K562 (cell line): Measurements from ENCODE around the gene TP53RK. TPM values are rescaled to one million over a fixed set of nuclear protein-coding genes. Genes with fewer than 3 reads are reported as not detected.

Experiments used
- BDP1 ChIP-seq: IDR thresholded peaks from 3 replicates; pipeline ENCODE4 v1.6.1; 2011; ENCODE audit not compliant: insufficient read length, insufficient read depth
- CHD1 ChIP-seq: fragments of 200-600 bp; sonication (generic); IDR thresholded peaks from one replicate; pipeline ENCODE4 v1.6.1; 2012; ENCODE audit warnings: mild to moderate bottlenecking, moderate library complexity, low read length, inconsistent platforms
- DACH1 ChIP-seq: fragments of 450-650 bp; IDR thresholded peaks from 2 replicates; pipeline ENCODE4 v1.6.1; 2018; ENCODE audit not compliant: partially characterized antibody
- ELK1 ChIP-seq: sonication (generic); formaldehyde crosslinking; IDR thresholded peaks from 2 replicates; pipeline ENCODE4 v1.8.1; 2022; ENCODE audit warnings: missing genetic modification reagents
- FOXJ3 ChIP-seq: sonication (generic); formaldehyde crosslinking; IDR thresholded peaks from 2 replicates; pipeline ENCODE4 v1.4.0; 2020; ENCODE audit warnings: mild to moderate bottlenecking, missing genetic modification reagents
- HDAC3 ChIP-seq: fragments of 450-650 bp; IDR thresholded peaks from 2 replicates; pipeline ENCODE4 v1.6.1; 2018; ENCODE audit warnings: borderline replicate concordance, mild to moderate bottlenecking, moderate library complexity; ENCODE audit not compliant: partially characterized antibody
- MTF1 ChIP-seq: fragments of 250-450 bp; sonication (Bioruptor Pico); IDR thresholded peaks from 2 replicates; pipeline ENCODE4 v1.9.0; 2021; ENCODE audit warnings: moderate library complexity, mild to moderate bottlenecking, inconsistent platforms, borderline replicate concordance
- NCOA1 ChIP-seq: fragments of 450-650 bp; IDR thresholded peaks from 2 replicates; pipeline ENCODE4 v1.6.1; 2016; ENCODE audit warnings: low read depth
- PKNOX1 ChIP-seq: fragments of 450-650 bp; IDR thresholded peaks from 2 replicates; pipeline ENCODE4 v1.6.1; 2016
- RB1 ChIP-seq: fragments of 450-650 bp; IDR thresholded peaks from 2 replicates; pipeline ENCODE4 v1.6.1; 2017; ENCODE audit warnings: low read depth, mild to moderate bottlenecking
- SIN3A ChIP-seq, 2 experiments: fragments of 150-350 bp in 1 of 2; IDR thresholded peaks; 2 replicates each; pipeline ENCODE4 v1.6.1; 2011 to 2016; ENCODE audit warnings: borderline replicate concordance in 2 of 2, low read depth in 2 of 2, low read length in 2 of 2, mild to moderate bottlenecking in 2 of 2, moderate library complexity in 2 of 2; ENCODE audit not compliant: control insufficient read depth in 1 of 2
- SMARCB1 ChIP-seq: IDR thresholded peaks from 2 replicates; pipeline ENCODE4 v1.6.1; 2011; ENCODE audit warnings: improper control_type of control experiment, low read depth; ENCODE audit not compliant: insufficient read length
- SRF ChIP-seq, 2 experiments: fragments of 250-450, 450-650 bp in 1 of 2; sonication (Bioruptor Pico) in 1 of 2; sonication (generic) in 1 of 2; formaldehyde crosslinking; IDR thresholded peaks; 2 replicates each; pipeline versions ENCODE4 v1.5.0 to v1.5.1; 2020 to 2022; ENCODE audit warnings: mild to moderate bottlenecking in 1 of 2, missing genetic modification reagents in 1 of 2
- STAT5B ChIP-seq: fragments of 250-450 bp; sonication (Bioruptor Pico); IDR thresholded peaks from 2 replicates; pipeline ENCODE4 v1.8.0; 2021; ENCODE audit warnings: mild to moderate bottlenecking, inconsistent platforms
- TEAD1 ChIP-seq, 2 experiments: fragments of 450-650 bp in 1 of 2; sonication (generic) in 1 of 2; formaldehyde crosslinking; IDR thresholded peaks; 2 replicates each; pipeline versions ENCODE4 v1.4.0 to v1.8.0; 2020 to 2022; ENCODE audit warnings: mild to moderate bottlenecking in 2 of 2, missing genetic modification reagents in 1 of 2
- THRA ChIP-seq: fragments of 450-650 bp; IDR thresholded peaks from 2 replicates; pipeline ENCODE4 v1.6.1; 2017; ENCODE audit warnings: mild to moderate bottlenecking, moderate library complexity
- ZBTB9 ChIP-seq: fragments of 450-650 bp; formaldehyde crosslinking; IDR thresholded peaks from 2 replicates; pipeline ENCODE4 v1.4.0; 2020; ENCODE audit warnings: mild to moderate bottlenecking, moderate library complexity
- ZNF23 ChIP-seq: fragments of 250-450 bp; sonication (Bioruptor Pico); IDR thresholded peaks from 2 replicates; pipeline ENCODE4 v1.4.0; 2020; ENCODE audit warnings: mild to moderate bottlenecking
- ZNF354B ChIP-seq: fragments of 250-450 bp; sonication (Bioruptor Pico); IDR thresholded peaks from 2 replicates; pipeline ENCODE4 v1.4.0; 2020
- ZNF445 ChIP-seq: fragments of 250-450 bp; sonication (Bioruptor Pico); IDR thresholded peaks from 2 replicates; pipeline ENCODE4 v1.4.0; 2020; ENCODE audit warnings: low read depth, mild to moderate bottlenecking, moderate library complexity
- ZNF639 ChIP-seq, 2 experiments: fragments of 200-800 bp in 1 of 2; sonication (Bioruptor generic) in 1 of 2; sonication (generic) in 1 of 2; formaldehyde crosslinking in 1 of 2; IDR thresholded peaks in 1 of 2; conservative IDR thresholded peaks in 1 of 2; 2 replicates each; pipeline versions ENCODE4 v1.5.0 to v1.6.1; 2016 to 2020; ENCODE audit warnings: missing compliant biosample characterization in 1 of 2, missing genetic modification characterization in 1 of 2, missing genetic modification reagents in 1 of 2
- ZNF668 ChIP-seq: fragments of 250-450 bp; sonication (Bioruptor Pico); IDR thresholded peaks from 2 replicates; pipeline ENCODE4 v1.8.0; 2022; ENCODE audit warnings: mild to moderate bottlenecking, inconsistent platforms
- ZNF76 ChIP-seq: fragments of 250-450 bp; sonication (Bioruptor Pico); IDR thresholded peaks from 2 replicates; pipeline ENCODE4 v1.4.0; 2020; ENCODE audit warnings: mild to moderate bottlenecking, moderate library complexity, borderline replicate concordance
- polyA plus RNA-seq, 8 experiments: library from polyadenylated mRNA; depleted of rRNA in 4 of 8; stranded (reverse) in 5 of 8; unstranded in 3 of 8; fragments of >200 nt; fragmentation: Nextera tagmentation in 2 of 8; fragmentation: Illumina TruSeq in 1 of 8; extraction: Ambion mirVana in 2 of 8; extraction: Trizol in 1 of 8; gene quantifications; 2 replicates each; pipeline versions ENCODE4 v1.2.1 to v1.2.3, GENCODE V29; 2011 to 2014; ENCODE audit warnings: inconsistent platforms in 1 of 8, missing spikeins in 1 of 8
- total RNA-seq, 7 experiments: library from RNA; depleted of rRNA in 6 of 7; stranded (reverse); fragments of >200 nt in 6 of 7; fragmentation: Illumina TruSeq in 2 of 7; extraction: Trizol in 2 of 7; gene quantifications; 2 replicates each; pipeline versions ENCODE4 v1.2.1 to v1.2.3, GENCODE V29; 2011 to 2021; ENCODE audit warnings: low replicate concordance in 1 of 7

Gene TP53RK
- total and polyA plus RNA-seq, 9 of the 15 experiments (the other 6 are each of a cell fraction or from before 2014, with no cell fraction given): 2.9 to 43.5 (median 17.2) TPM

GRCh38 chr20:46722450-46722849 lies 33.2 kb upstream of the TP53RK start (continued):
- no peak for TF ChIP-seq PKNOX1
- TF ChIP-seq ELK1: no peak
- 0 out of 2 replicates have a peak, but pooled peaks have one; percentile 75 for TF ChIP-seq ZBTB9
- TF ChIP-seq BDP1: no peak
- peak; percentile 29; the same call in 1 of the 2 replicates for TF ChIP-seq ZNF76 (CRISPR knock-in tag)
- TF ChIP-seq RB1: no peak
- no peak for TF ChIP-seq ZNF445 (CRISPR knock-in tag)
- no peak for TF ChIP-seq SRF (CRISPR knock-in tag; IDR thresholded peaks at IDR 0.05)
- TF ChIP-seq DACH1: no peak
- no peak for TF ChIP-seq FOXJ3
- no peak for TF ChIP-seq NCOA1
- TF ChIP-seq THRA: no peak
- TF ChIP-seq TEAD1 (CRISPR knock-in tag; IDR thresholded peaks at IDR 0.05): peak in 1 of 2 experiments; percentile 82; a peak in 2 of 4 replicates
- no peak for TF ChIP-seq MTF1 (CRISPR knock-in tag)
- no peak for TF ChIP-seq CHD1
- TF ChIP-seq STAT5B (CRISPR knock-in tag): no peak
- TF ChIP-seq SIN3A (IDR thresholded peaks at IDR 0.05; ENCODE audit: borderline replicate concordance in 2 of 2, control insufficient read depth in 1 of 2, low read depth in 2 of 2, low read length in 2 of 2): no peak
- TF ChIP-seq SMARCB1: no peak
- no peak for TF ChIP-seq ZNF668 (CRISPR knock-in tag)
- 0 out of 2 replicates have a peak, but pooled peaks have one; percentile 47 for TF ChIP-seq ZNF354B (CRISPR knock-in tag)
- no peak for TF ChIP-seq ZNF23 (CRISPR knock-in tag)
- TF ChIP-seq ZNF639 (CRISPR knock-in tag; conservative IDR thresholded peaks at IDR 0.05 in 1 of 2, IDR thresholded peaks at IDR 0.05 in 1 of 2): peak in 1 of 2 experiments; percentile 58; a peak in 1 of 4 replicates
- no peak for TF ChIP-seq HDAC3
